H1 (cell line): ENCODE data around the gene PPP1R3C. TPM values are rescaled to one million over a fixed set of nuclear protein-coding genes. Genes with fewer than 3 reads are reported as not detected.

Experiments used
- CTCF ChIA-PET: fragments of 300-600 bp; sonication (Branson Sonifier 250); formaldehyde crosslinking; loops from one replicate; lab custom pipeline; 2021; ENCODE audit not compliant: partially characterized antibody; lab: Charles Lee
- POLR2A ChIA-PET: fragments of 300-600 bp; sonication (Branson Sonifier 250); formaldehyde crosslinking; loops from one replicate; lab custom pipeline; 2021; ENCODE audit warnings: inconsistent platforms; ENCODE audit not compliant: partially characterized antibody; lab: Charles Lee
- DNase-seq, 2 experiments: peaks; one replicate each; pipeline versions ENCODE4 v3.0.0 to v3.0.0-alpha.2; 2010 to 2022; ENCODE audit warnings: low spot score in 2 of 2, low read depth in 1 of 2, mixed read lengths in 1 of 2
- FAIRE-seq: peaks from 2 replicates; lab custom pipeline; 2011; peaks lifted over from hg19 to GRCh38; lab: Jason Lieb, UNC
- H2AFZ ChIP-seq: 2 replicates; pipeline ENCODE4 v1.8.1; 2012; ENCODE audit warnings: low read length, inconsistent platforms
- H2AK5ac ChIP-seq: 2 replicates; pipeline ENCODE4 v1.6.1; 2013; ENCODE audit warnings: low read depth, low read length
- H2BK120ac ChIP-seq: replicated peaks from 2 replicates; pipeline ENCODE3; 2013; ENCODE audit warnings: low read depth, low read length, inconsistent platforms
- H2BK12ac ChIP-seq: 2 replicates; pipeline ENCODE4 v1.6.1; 2013; ENCODE audit warnings: low read depth, low read length
- H2BK15ac ChIP-seq: 2 replicates; pipeline ENCODE4 v1.6.1; 2013; ENCODE audit warnings: low read length
- H2BK20ac ChIP-seq: 2 replicates; pipeline ENCODE4 v1.6.1; 2013; ENCODE audit warnings: low read length
- H2BK5ac ChIP-seq: 2 replicates; pipeline ENCODE4 v1.6.1; 2013; ENCODE audit warnings: low read depth, low read length
- H3K14ac ChIP-seq: 2 replicates; pipeline ENCODE4 v1.6.1; 2013; ENCODE audit warnings: inconsistent platforms; ENCODE audit not compliant: insufficient read length
- H3K18ac ChIP-seq: 2 replicates; pipeline ENCODE4 v1.6.1; 2013; ENCODE audit warnings: low read length; ENCODE audit errors: extremely low read depth
- H3K23ac ChIP-seq: 2 replicates; pipeline ENCODE4 v1.6.1; 2013; ENCODE audit warnings: inconsistent platforms; ENCODE audit not compliant: insufficient read length
- H3K23me2 ChIP-seq: 2 replicates; pipeline ENCODE4 v1.6.1; 2013; ENCODE audit warnings: low read depth, low read length
- H3K27ac ChIP-seq: 2 replicates; pipeline ENCODE4 v1.6.1; 2011; ENCODE audit warnings: low read depth, low read length, inconsistent platforms
- H3K27me3 ChIP-seq, 4 experiments: replicated peaks in 1 of 4; 1 replicate in 1 of 4; 2 replicates in 3 of 4; pipeline versions ENCODE4 v1.6.1 to v1.8.1; 2011 to 2013; ENCODE audit warnings: low read length in 3 of 4, mild to moderate bottlenecking in 3 of 4, inconsistent platforms in 2 of 4, mixed read lengths in 2 of 4, moderate library complexity in 1 of 4; ENCODE audit not compliant: control insufficient read depth in 3 of 4, insufficient read depth in 3 of 4; ENCODE audit errors: extremely low read depth in 1 of 4
- H3K36me3 ChIP-seq, 4 experiments: 2 replicates each; pipeline versions ENCODE4 v1.6.1 to v1.8.1; 2011 to 2013; ENCODE audit warnings: mild to moderate bottlenecking in 4 of 4, low read length in 3 of 4, moderate library complexity in 2 of 4, control low read depth in 1 of 4, inconsistent platforms in 1 of 4; ENCODE audit not compliant: insufficient read depth in 4 of 4, control insufficient read depth in 2 of 4
- H3K4ac ChIP-seq: replicated peaks from 2 replicates; pipeline ENCODE3; 2013; ENCODE audit warnings: low read length, low read depth, mixed read lengths, inconsistent platforms; ENCODE audit not compliant: insufficient read length
- H3K4me1 ChIP-seq, 4 experiments: replicated peaks in 1 of 4; 1 replicate in 1 of 4; 2 replicates in 3 of 4; pipeline versions ENCODE4 v1.6.1 to v1.8.1; 2011 to 2013; ENCODE audit warnings: low read length in 3 of 4, inconsistent platforms in 2 of 4, mixed read lengths in 1 of 4; ENCODE audit not compliant: insufficient read depth in 4 of 4, control insufficient read depth in 3 of 4
- H3K4me2 ChIP-seq, 2 experiments: 2 replicates each; pipeline versions ENCODE4 v1.6.1 to v1.8.1; 2011 to 2013; ENCODE audit warnings: low read depth in 2 of 2, low read length in 2 of 2, control low read depth in 1 of 2, inconsistent platforms in 1 of 2, mild to moderate bottlenecking in 1 of 2; ENCODE audit not compliant: insufficient read depth in 1 of 2
- H3K4me3 ChIP-seq, 4 experiments: fragments of 200-600, 300-600 bp in 1 of 4; sonication (generic), shearing (Covaris generic), sonication (Bioruptor Twin) in 1 of 4; 2 replicates each; pipeline versions ENCODE4 v1.5.1 to v1.8.1; 2011 to 2016; ENCODE audit warnings: low read length in 4 of 4, low read depth in 3 of 4, control low read depth in 2 of 4, inconsistent platforms in 2 of 4, mild to moderate bottlenecking in 2 of 4, mixed read lengths in 1 of 4, moderate library complexity in 1 of 4; ENCODE audit not compliant: insufficient read depth in 2 of 4; ENCODE audit errors: extremely low read depth in 1 of 4
- H3K56ac ChIP-seq: replicated peaks from 2 replicates; pipeline ENCODE3; 2013; ENCODE audit warnings: low read depth, mild to moderate bottlenecking, mixed read lengths, low read length, inconsistent platforms; ENCODE audit not compliant: insufficient read length
- H3K79me1 ChIP-seq: 2 replicates; pipeline ENCODE4 v1.6.1; 2013; ENCODE audit warnings: low read depth, low read length, control low read depth
- H3K79me2 ChIP-seq, 2 experiments: 2 replicates each; pipeline versions ENCODE4 v1.6.1 to v1.8.1; 2012 to 2013; ENCODE audit warnings: low read length in 2 of 2, mild to moderate bottlenecking in 2 of 2, inconsistent platforms in 1 of 2; ENCODE audit not compliant: insufficient read depth in 2 of 2, control insufficient read depth in 1 of 2
- H3K9ac ChIP-seq, 4 experiments: replicated peaks in 1 of 4; 1 replicate in 1 of 4; 2 replicates in 3 of 4; pipeline versions ENCODE4 v1.6.1 to v1.8.1; 2011 to 2013; ENCODE audit warnings: low read depth in 3 of 4, low read length in 3 of 4, control low read depth in 2 of 4, mild to moderate bottlenecking in 2 of 4, moderate library complexity in 2 of 4, inconsistent platforms in 1 of 4; ENCODE audit errors: extremely low read depth in 1 of 4
- H3K9me3 ChIP-seq, 2 experiments: 2 replicates each; pipeline versions ENCODE4 v1.6.1 to v1.8.1; 2012 to 2013; ENCODE audit warnings: mild to moderate bottlenecking in 2 of 2, moderate library complexity in 2 of 2, control low read depth in 1 of 2, inconsistent platforms in 1 of 2, low read depth in 1 of 2, low read length in 1 of 2, mixed read lengths in 1 of 2; ENCODE audit not compliant: insufficient read depth in 2 of 2
- H4K20me1 ChIP-seq, 2 experiments: replicated peaks in 1 of 2; 2 replicates each; pipeline versions ENCODE3 to v1.8.1; 2011 to 2013; ENCODE audit warnings: inconsistent platforms in 2 of 2, low read length in 2 of 2, mild to moderate bottlenecking in 1 of 2; ENCODE audit not compliant: insufficient read depth in 2 of 2, control insufficient read depth in 1 of 2
- H4K5ac ChIP-seq: 2 replicates; pipeline ENCODE4 v1.6.1; 2013; ENCODE audit warnings: low read length, low read depth, mixed read lengths, inconsistent platforms; ENCODE audit not compliant: insufficient read length
- H4K8ac ChIP-seq: 2 replicates; pipeline ENCODE4 v1.8.0; 2013; ENCODE audit warnings: mild to moderate bottlenecking, moderate library complexity, low read length, inconsistent platforms; ENCODE audit not compliant: insufficient read depth; ENCODE audit errors: extremely low read depth
- H4K91ac ChIP-seq: replicated peaks from 2 replicates; pipeline ENCODE3; 2013; ENCODE audit warnings: low read length, mixed read lengths, inconsistent platforms; ENCODE audit not compliant: insufficient read length
- CTBP2 ChIP-seq: IDR thresholded peaks from 2 replicates; pipeline ENCODE4 v1.7.0; 2011; ENCODE audit warnings: borderline replicate concordance, mild to moderate bottlenecking, moderate library complexity, mixed read lengths, low read length; ENCODE audit not compliant: insufficient read depth, insufficient read length
- JUND ChIP-seq: IDR thresholded peaks from 2 replicates; pipeline ENCODE4 v1.6.1; 2011; ENCODE audit warnings: mild to moderate bottlenecking, improper control_type of control experiment, low read length
- KDM4A ChIP-seq: IDR thresholded peaks from one replicate; pipeline ENCODE4 v1.7.1; 2012; ENCODE audit warnings: low read depth, mild to moderate bottlenecking, moderate library complexity, low read length, inconsistent platforms; ENCODE audit not compliant: severe bottlenecking
- MAFK ChIP-seq: IDR thresholded peaks from 2 replicates; pipeline ENCODE4 v1.6.1; 2012; ENCODE audit warnings: low read depth, mild to moderate bottlenecking, improper control_type of control experiment, low read length
- SIX5 ChIP-seq: IDR thresholded peaks from 2 replicates; pipeline ENCODE4 v1.6.1; 2011; ENCODE audit warnings: mild to moderate bottlenecking, low read depth, low read length
- WGBS, 2 experiments: shearing (Covaris generic) in 1 of 2; methylation state at CpG; one replicate each; pipeline versions ENCODE4 v1.1.6 to v1.1.7; 2013 to 2015; ENCODE audit warnings: low lambda C conversion rate in 2 of 2, mixed read lengths in 2 of 2, inconsistent platforms in 1 of 2, low coverage in 1 of 2, missing lambda C conversion rate in 1 of 2; ENCODE audit not compliant: insufficient replicate concordance in 2 of 2, insufficient coverage in 1 of 2, insufficient read length in 1 of 2; ENCODE audit errors: extremely low coverage in 1 of 2, missing lambda C conversion rate in 1 of 2; 5-methylcytosine and 5-hydroxymethylcytosine counted together
- polyA plus RNA-seq, 7 experiments: library from polyadenylated mRNA; depleted of rRNA in 3 of 7; stranded (reverse) in 5 of 7; unstranded in 2 of 7; fragments of >200 nt in 5 of 7; fragments of 200-250 nt in 2 of 7; gene quantifications; 1 replicate in 5 of 7; 2 replicates in 1 of 7; 4 replicates in 1 of 7; pipeline versions ENCODE4 v1.2.1 to v1.2.3, GENCODE V29; 2011 to 2013; ENCODE audit warnings: missing spikeins in 2 of 7, mixed read lengths in 2 of 7
- total RNA-seq: library from RNA; stranded (reverse); fragmentation: NEBNext Ultra II Directional; extraction: Animal tissue kit (Norgen Biotek cat#: 25700); gene quantifications from 2 replicates; pipeline ENCODE4 v1.2.1, GENCODE V29; 2021

The PPP1R3C gene
- total and polyA plus RNA-seq, 2 of the 8 experiments (the other 6 are each of a cell fraction or from before 2014, with no cell fraction given): 1.3 TPM

DNA sequence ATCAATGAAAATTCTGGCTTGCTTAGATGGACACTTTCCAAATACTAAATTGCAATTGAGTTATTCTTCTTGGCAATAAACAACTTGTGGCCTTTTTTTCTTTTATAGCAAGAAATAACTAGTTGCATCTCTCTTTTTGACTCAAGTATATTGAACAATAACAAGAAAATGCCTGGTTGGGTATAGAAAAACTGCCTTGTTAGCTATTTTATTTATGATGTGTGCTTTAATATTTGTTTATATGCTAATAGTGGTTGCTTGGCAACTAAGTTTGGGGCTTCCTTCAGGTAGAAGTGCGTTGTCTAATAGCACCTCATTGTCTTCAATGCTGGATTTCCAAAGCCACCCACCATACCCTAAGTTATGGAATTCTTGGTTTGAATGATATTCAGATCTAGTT lies 30.1 kb upstream of the PPP1R3C start:
- Histone ChIP-seq H3K27me3 (no peaks in the 10 kb centered on the region), H2BK5ac (no peak overlapping the region), H2BK120ac (no peak overlapping the region), H4K8ac (no peak overlapping the region), H3K79me1 (no peaks in the 10 kb centered on the region), H4K5ac (no peak overlapping the region), H3K4me3 (no peak overlapping the region), H3K14ac (no peak overlapping the region), H3K4me1 (no peaks in the 10 kb centered on the region), H2BK15ac (no peak overlapping the region), H3K56ac (no peak overlapping the region), H3K18ac (no peak overlapping the region), H4K20me1 (no peaks in the 10 kb centered on the region), H4K91ac (no peak overlapping the region), H2AK5ac (no peak overlapping the region), H3K9ac (no peak overlapping the region), H3K23ac (no peak overlapping the region), H2BK12ac (no peak overlapping the region), H3K27ac (no peak overlapping the region), H3K23me2 (no peaks in the 10 kb centered on the region), H3K79me2 (no peaks in the 10 kb centered on the region), H2AFZ (no peak overlapping the region), H3K36me3 (no peaks in the 10 kb centered on the region), H3K4ac (no peak overlapping the region), H3K4me2 (no peak overlapping the region), H2BK20ac (no peak overlapping the region), H3K9me3 (no peaks in the 10 kb centered on the region)
- WGBS, 2 experiments: 82% methylated on average over 1 of the region's 1 CpG; no CpG with 5 or more reads in 1 of the 2 experiments
- no peak for TF ChIP-seq KDM4A
- no peak for TF ChIP-seq MAFK
- TF ChIP-seq SIX5: no peak
- TF ChIP-seq CTBP2: no peak
- no peak for TF ChIP-seq JUND
- ChIA-PET POLR2A (no interaction called here), CTCF (interaction anchor here (3.2 kb wide), 1 partner anchor 27 kb away, joined by 11 read pairs; no protein-coding TSS in a partner anchor)
- DNase-seq: no peak
- no peak for FAIRE-seq
